Measurements from ENCODE around the gene RIC8A.

The RIC8A gene

GRCh38 chr11:208917-209260, 1.4 kb downstream of the RIC8A start:
- Histone ChIP-seq H3F3A (ENCODE audit: insufficient read depth, low read length) (no peaks in the 10 kb centered on the region), H3K4me3 (ENCODE audit: low read depth, low read length, poor library complexity, severe bottlenecking) (peak overlapping the region; percentile 70), H3K27ac (ENCODE audit: low read depth, low read length, poor library complexity, severe bottlenecking) (peak overlapping the region; percentile 27), H3K9ac (ENCODE audit: low read length) (peak overlapping the region; percentile 79), H4K20me1 (ENCODE audit: insufficient read depth, low read length) (no peaks in the 10 kb centered on the region), H3K27me3 (ENCODE audit: insufficient read depth, low read length) (no peaks in the 10 kb centered on the region), H3K36me3 (ENCODE audit: insufficient read depth, low read length) (peaks cover 61% of the 10 kb centered on the region), H3K9me2 (ENCODE audit: low read depth, low read length) (no peaks in the 10 kb centered on the region), H3K4me2 (ENCODE audit: low read length) (peak overlapping the region; percentile 68), H3K4me1 (ENCODE audit: insufficient read depth, low read length, severe bottlenecking) (peaks cover 26% of the 10 kb centered on the region), H3K9me3 (ENCODE audit: low read length) (no peaks in the 10 kb centered on the region), H3K79me2 (ENCODE audit: insufficient read depth, low read length) (no peaks in the 10 kb centered on the region), H2AFZ (ENCODE audit: low read length) (no peak overlapping the region)
- no peak for TF ChIP-seq EZH2 (IDR thresholded peaks at IDR 0.05; ENCODE audit: borderline replicate concordance, low read length)
- TF ChIP-seq CTCF (IDR thresholded peaks at IDR 0.05; ENCODE audit: low read length) = no peak

DNA sequence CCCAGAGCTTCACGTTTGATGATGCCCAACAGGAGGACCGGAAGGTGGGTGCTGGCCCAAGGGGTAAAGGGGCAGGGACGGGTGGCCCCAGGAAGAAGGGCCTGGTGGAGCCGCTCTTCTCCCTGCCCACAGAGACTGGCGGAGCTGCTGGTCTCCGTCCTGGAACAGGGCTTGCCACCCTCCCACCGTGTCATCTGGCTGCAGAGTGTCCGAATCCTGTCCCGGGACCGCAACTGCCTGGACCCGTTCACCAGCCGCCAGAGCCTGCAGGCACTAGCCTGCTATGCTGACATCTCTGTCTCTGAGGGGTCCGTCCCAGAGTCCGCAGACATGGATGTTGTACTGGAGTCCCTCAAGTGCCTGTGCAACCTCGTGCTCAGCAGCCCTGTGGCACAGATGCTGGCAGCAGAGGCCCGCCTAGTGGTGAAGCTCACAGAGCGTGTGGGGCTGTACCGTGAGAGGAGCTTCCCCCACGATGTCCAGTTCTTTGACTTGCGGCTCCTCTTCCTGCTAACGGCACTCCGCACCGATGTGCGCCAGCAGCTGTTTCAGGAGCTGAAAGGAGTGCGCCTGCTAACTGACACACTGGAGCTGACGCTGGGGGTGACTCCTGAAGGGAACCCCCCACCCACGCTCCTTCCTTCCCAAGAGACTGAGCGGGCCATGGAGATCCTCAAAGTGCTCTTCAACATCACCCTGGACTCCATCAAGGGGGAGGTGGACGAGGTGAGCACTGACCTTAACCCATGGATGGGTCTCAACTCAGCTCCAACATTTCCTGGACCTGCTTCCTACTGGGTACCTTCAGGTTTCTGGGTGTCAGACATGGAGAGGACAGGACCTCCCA, 2.0 kb downstream of the RIC8A start:
- Histone ChIP-seq H3K4me2 (ENCODE audit: low read length) (peak overlapping the region; percentile 68), H3K9me2 (ENCODE audit: low read depth, low read length) (no peaks in the 10 kb centered on the region), H3K9ac (ENCODE audit: low read length) (peak overlapping the region; percentile 79), H3K27me3 (ENCODE audit: insufficient read depth, low read length) (no peaks in the 10 kb centered on the region), H3K4me3 (ENCODE audit: low read depth, low read length, poor library complexity, severe bottlenecking) (peak overlapping the region; percentile 70), H3K27ac (ENCODE audit: low read depth, low read length, poor library complexity, severe bottlenecking) (peak overlapping the region; percentile 27), H3K79me2 (ENCODE audit: insufficient read depth, low read length) (no peaks in the 10 kb centered on the region), H3K4me1 (ENCODE audit: insufficient read depth, low read length, severe bottlenecking) (peaks cover 26% of the 10 kb centered on the region), H3K9me3 (ENCODE audit: low read length) (no peaks in the 10 kb centered on the region), H2AFZ (ENCODE audit: low read length) (no peak overlapping the region), H3F3A (ENCODE audit: insufficient read depth, low read length) (no peaks in the 10 kb centered on the region), H4K20me1 (ENCODE audit: insufficient read depth, low read length) (no peaks in the 10 kb centered on the region), H3K36me3 (ENCODE audit: insufficient read depth, low read length) (peaks cover 61% of the 10 kb centered on the region)
- TF ChIP-seq CTCF (IDR thresholded peaks at IDR 0.05; ENCODE audit: low read length) (no peak), EZH2 (IDR thresholded peaks at IDR 0.05; ENCODE audit: borderline replicate concordance, low read length) (no peak)

DNA sequence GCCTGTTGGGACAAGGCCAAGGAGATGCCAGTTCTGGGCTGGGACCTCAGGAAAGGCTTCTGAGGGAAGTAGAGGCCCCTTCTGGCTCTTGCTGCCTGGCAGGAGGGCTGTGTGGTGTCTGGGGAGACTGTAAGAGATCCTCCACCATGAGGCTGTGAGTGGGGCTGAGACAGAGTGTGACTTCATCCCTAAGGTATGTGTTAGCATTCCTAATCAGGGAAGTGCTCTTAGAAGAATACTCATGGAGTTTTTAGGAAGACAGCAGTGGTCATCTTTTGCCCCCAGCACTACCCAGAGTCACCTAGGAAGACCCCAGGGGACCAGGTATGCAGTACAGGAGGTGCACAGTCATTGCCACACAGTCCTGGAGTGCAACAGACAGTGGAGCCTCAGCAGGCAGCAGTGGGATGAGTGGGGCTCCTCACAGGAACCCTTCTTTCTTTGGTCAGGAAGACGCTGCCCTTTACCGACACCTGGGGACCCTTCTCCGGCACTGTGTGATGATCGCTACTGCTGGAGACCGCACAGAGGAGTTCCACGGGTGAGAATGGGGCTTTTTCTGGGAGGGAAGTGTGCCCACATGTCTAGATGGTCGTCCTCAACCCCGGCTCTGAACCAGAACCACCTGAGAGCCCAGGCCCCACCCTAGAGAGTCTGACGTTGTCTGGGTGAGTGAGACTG, 2.8 kb downstream of the RIC8A start:
- H3K4me1 ChIP-seq (ENCODE audit: insufficient read depth, low read length, severe bottlenecking) = peaks cover 26% of the 10 kb centered on the region
- H3F3A ChIP-seq (ENCODE audit: insufficient read depth, low read length) = no peaks in the 10 kb centered on the region
- H3K79me2 ChIP-seq (ENCODE audit: insufficient read depth, low read length) = no peaks in the 10 kb centered on the region
- no peaks in the 10 kb centered on the region for H3K27me3 ChIP-seq (ENCODE audit: insufficient read depth, low read length)
- H3K4me3 ChIP-seq (ENCODE audit: low read depth, low read length, poor library complexity, severe bottlenecking) = peak overlapping the region; percentile 70
- TF ChIP-seq CTCF (IDR thresholded peaks at IDR 0.05; ENCODE audit: low read length) (no peak), EZH2 (IDR thresholded peaks at IDR 0.05; ENCODE audit: borderline replicate concordance, low read length) (no peak)
- no peak overlapping the region for H2AFZ ChIP-seq (ENCODE audit: low read length)
- H3K9me3 ChIP-seq (ENCODE audit: low read length) = no peaks in the 10 kb centered on the region
- peak overlapping the region; percentile 79; the same call in 1 of the 2 replicates for H3K9ac ChIP-seq (ENCODE audit: low read length)
- peaks cover 61% of the 10 kb centered on the region for H3K36me3 ChIP-seq (ENCODE audit: insufficient read depth, low read length)
- H3K4me2 ChIP-seq (ENCODE audit: low read length) = peak overlapping the region; percentile 68
- H3K9me2 ChIP-seq (ENCODE audit: low read depth, low read length) = no peaks in the 10 kb centered on the region
- H4K20me1 ChIP-seq (ENCODE audit: insufficient read depth, low read length) = no peaks in the 10 kb centered on the region
- H3K27ac ChIP-seq (ENCODE audit: low read depth, low read length, poor library complexity, severe bottlenecking) = no peak overlapping the region

Data from OCI-LY1 (cell line).